ENCODE measurements around the gene BCL2L13.
"Not testable (repeated sequence)": the region's sequence is repeated elsewhere in the genome, so short reads cannot be mapped to it uniquely, and the experiment has no call there.

Gene BCL2L13

GRCh38 chr22:17761138-17761488, 122.6 kb downstream of the BCL2L13 start:
- DNase-seq (ENCODE audit: low spot score) = no peak

- not testable (repeated sequence) for DNase-seq (ENCODE audit: low spot score)
Observed at GRCh38 chr22:17763442-17763841, 124.9 kb downstream of the BCL2L13 start.

GRCh38 chr22:17764036-17764435, 125.5 kb downstream of the BCL2L13 start:
- no peak for DNase-seq (ENCODE audit: low spot score)

- DNase-seq (ENCODE audit: low spot score) = not testable (repeated sequence)
Observed at GRCh38 chr22:17764852-17765251, 126.3 kb downstream of the BCL2L13 start.

- DNase-seq (ENCODE audit: low spot score) = no peak
Observed at GRCh38 chr22:17767233-17768065, 128.9 kb downstream of the BCL2L13 start.

DNA sequence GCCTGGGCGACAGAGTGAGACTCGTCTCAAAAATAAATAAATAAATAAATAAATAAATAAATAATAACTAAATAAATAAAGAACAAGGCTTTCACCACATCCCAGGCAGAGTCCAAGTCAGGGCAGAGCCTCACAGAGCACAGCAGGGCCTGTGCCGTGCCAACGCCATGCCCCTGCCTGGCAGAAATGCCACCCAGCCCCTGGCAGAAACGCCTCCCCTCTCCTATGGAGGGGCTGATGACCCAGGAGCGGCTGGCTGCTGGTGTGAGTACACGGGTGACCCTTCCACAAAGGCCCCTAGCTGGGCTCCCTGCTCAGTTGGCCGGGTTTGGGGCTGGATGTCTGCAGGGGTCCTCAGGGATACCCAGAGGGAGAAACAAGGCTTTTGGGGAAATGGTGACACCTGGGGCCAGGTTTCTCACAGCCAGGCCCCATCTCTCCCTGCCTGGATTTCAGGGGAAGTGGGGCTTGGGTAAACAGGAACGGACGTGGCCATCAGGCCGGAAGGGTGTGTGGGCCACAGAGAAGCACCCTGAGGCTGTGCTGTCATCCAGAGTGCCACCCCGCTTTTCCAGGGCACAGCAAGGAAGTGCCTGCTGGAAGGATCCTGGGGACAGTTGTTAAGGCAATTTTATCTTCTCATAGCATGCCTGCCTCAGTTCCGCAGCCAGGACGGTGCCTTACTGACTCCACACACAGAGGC, 130.6 kb downstream of the BCL2L13 start:
- no peak for DNase-seq (ENCODE audit: low spot score)

GRCh38 chr22:17769716-17770082, 131.1 kb downstream of the BCL2L13 start:
- no peak for DNase-seq (ENCODE audit: low spot score)

GRCh38 chr22:17770180-17771077, 131.9 kb downstream of the BCL2L13 start:
- DNase-seq (ENCODE audit: low spot score) = no peak

DNA sequence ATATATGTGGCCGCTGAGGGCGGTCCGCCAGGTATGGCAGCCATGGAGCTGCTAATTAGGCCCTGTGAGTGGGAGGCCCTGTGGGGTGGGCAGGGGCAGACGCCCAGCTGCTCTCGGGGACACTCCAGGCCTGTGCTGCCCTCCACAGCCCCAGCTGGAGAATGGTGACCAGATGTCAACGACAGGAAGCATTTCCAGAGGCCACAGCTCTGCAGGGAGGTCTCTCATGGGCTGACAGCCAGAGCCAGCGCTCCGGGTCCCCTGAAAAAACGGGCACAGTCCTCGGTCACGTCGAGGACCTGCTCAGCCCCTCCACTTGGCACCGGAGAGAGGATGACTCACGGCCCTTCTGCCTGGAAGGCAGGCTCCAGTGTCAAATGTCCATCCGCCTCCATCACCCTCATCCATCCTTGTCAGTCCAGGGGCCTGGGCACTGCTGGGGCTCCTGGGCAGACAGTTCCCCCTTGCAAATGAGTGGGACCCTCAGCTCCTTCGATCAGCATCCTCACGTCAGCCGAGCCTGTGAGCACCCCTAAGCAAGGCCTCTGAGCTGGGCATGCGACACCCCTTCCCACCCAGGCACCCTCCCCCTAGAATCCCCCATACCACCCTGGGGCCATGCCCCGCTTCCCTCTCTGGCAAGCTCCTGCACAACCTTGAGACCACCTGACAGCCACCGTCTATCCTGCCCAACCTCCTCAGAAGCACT, 133.8 kb downstream of the BCL2L13 start:
- no peak for DNase-seq (ENCODE audit: low spot score)

DNA sequence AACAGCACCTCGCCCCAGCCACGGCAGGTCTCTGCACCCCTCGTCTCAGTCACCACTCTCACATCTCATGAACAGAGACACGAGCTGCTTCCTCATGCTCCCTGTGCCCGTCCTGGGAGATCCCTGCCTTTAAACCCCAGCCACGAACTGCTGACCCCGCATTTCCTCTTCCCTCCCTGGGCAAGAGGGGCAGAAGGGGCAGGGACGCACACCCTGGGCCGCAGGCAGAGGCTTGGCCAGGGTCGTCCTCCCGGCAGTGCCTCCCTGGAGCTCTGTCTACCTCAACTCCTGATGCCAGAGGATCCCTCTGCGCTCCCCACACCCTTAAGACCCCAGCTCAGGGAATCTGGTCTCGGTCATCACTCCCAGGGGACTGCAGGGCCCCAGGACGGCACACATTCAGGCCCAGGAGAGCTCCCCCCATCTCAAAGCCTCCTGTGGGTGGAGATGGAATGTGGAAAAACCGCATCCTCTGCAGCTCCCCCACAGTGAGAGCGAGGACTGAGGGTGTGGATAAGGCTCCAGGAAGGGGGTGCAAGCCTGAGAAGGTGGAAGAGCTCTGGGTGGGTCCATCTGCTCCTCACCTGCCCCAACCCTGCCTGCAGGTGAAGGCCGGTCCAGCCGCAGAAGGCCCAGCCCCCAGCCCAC, 134.5 kb downstream of the BCL2L13 start:
- DNase-seq (ENCODE audit: low spot score) = no peak

DNA sequence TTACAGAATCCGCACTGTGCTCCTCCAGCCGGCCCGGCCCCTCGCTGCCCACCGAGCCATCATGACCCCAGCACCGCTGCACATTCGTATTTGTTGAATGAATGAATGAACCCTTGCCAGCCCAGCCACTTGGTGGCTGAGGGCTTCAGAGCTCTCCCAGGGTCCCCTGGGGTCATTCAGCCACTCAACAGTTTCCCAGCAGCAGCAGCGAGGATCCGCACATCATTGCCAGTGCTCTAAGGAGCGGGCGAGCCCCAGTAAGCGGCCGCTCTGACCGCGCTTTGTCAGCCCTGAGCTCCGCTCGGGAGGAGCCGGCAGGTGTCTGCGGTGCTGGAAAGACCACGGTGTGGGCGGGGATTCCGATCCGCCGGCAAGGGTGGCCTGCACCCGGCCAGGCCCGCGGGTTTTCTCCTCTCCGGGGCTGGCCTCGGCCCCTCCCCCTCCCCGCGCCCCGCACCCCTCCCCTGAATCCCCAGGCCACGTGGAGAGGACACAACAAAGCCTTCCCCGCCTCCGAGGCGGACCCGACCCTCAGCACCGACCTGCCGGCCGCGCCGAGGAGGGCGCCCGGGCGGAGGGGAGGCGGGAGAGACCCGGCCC, 135.1 kb downstream of the BCL2L13 start:
- no peak for DNase-seq (ENCODE audit: low spot score)

- no peak for DNase-seq (ENCODE audit: low spot score)
Observed at GRCh38 chr22:17774206-17774925, 135.8 kb downstream of the BCL2L13 start, which contains the start of gene BID. Gene BID (minus strand): TSS chr22:17774469. CDS start chr22:17750116, 24,353 bp downstream.

DNA sequence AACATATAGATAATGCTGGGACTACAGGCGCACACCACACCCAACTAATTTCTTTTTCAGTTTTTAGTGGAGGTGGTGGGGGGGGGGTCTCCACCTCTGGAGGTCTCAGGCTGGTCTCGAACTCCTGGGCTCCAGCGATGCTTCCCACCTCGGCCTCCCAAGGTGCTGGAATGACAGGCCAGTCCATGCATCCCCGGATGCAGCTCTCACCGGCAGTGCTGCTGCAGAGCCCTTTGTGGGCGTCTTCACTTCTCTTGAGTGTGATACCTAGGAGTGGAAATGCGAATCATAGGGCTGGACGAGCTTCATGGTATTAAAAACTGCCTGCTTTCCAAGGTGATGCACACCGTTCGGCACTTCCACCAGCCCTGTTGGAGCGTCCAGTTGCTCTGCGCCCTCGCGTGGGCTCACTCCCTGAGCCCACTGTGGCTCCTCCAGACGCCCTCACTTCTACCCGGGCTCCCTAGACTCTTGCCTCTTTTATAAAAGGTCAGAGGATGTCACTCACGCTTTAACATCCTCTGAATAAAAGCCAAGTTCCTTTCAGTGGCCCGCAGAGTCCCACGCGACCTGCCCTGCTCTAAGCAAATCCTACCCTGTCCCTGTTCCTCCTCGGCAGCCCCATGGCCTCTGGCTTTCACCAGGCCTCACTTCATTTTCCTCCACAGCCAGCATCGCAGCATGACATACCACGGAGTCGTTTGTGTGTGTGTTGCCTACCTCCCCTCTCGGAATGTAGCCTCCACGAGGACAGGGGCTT, 136.5 kb downstream of the BCL2L13 start:
- DNase-seq (ENCODE audit: low spot score) = no peak

DNA sequence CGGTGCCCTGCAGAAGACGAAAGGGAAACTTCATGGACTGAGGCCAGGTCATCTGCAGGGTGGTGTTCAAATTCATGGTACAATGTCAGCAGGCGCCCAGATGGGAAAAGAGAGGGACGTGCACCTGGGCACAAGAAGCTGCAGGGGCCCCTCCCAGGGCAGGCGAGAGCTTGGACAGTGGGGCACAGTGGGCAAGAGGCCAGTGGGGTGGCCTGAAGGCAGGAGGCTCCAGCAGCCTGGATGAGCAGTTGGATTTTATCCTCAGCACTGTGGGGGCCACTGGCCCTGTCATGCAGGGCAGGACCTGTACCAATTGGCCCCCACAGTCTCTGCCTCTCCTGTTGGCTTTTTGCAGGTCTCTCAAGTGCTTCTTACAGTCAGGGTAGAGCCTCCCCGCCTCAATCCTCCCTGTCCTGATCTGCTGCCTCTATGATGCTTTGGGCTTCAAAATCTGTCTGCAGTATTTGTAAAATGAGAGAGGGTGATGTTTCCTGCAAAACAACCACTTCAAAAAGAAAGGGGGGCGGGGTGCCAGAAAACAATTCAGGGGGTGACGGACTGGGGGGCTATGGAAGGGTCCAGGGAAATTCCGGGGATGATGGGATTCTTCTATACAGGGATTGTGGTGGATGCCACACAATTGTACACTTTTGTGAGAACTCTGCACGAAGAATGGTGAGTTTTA, 137.4 kb downstream of the BCL2L13 start:
- DNase-seq (ENCODE audit: low spot score) = no peak

GRCh38 chr22:17777005-17777716, 138.6 kb downstream of the BCL2L13 start:
- no peak for DNase-seq (ENCODE audit: low spot score)

DNA sequence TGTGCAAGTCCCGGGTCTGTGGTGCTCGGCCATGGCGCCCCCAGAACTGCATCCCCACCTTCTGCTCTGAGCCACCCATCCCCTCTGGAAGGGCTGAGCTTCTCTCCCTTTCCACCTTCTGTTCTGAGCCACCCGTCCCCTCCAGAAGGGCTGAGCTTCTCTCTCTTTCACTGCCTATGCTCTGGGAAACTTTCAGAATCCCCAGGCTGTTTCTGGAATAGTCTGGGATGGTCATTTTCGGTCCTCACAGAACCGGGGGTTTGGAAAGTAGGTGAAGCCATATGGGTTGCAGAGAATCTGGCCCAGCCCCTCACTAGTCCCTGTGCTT, 139.1 kb downstream of the BCL2L13 start:
- no peak for DNase-seq (ENCODE audit: low spot score)

GRCh38 chr22:17778412-17778976, 139.9 kb downstream of the BCL2L13 start:
- no peak for DNase-seq (ENCODE audit: low spot score)
